Measurements from ENCODE around the gene WDFY2. TPM values are rescaled to one million over a fixed set of nuclear protein-coding genes. Genes with fewer than 3 reads are reported as not detected.

The WDFY2 gene
- total RNA-seq, 4 donors from 2014 or later = 17.6 to 36.4 (median 22.0) TPM

DNA sequence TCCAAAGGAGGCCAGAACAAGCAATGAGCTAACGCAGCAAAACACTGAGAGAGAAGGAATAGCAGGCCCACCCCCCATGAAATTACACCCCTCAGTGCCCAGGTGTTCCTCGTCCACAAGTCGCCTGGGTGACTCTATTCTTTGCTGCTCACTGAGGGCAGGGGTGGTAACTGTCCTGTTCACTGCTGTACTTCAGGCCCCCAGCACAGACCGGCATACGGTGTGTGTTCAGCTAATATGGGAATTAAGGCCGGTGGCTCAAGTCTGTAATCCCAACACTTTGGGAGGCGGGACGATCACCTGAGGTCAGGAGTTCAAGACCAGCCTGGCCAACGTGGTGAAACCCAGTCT is 187.8 kb downstream of the WDFY2 start:
- TF ChIP-seq, protein P1, sequence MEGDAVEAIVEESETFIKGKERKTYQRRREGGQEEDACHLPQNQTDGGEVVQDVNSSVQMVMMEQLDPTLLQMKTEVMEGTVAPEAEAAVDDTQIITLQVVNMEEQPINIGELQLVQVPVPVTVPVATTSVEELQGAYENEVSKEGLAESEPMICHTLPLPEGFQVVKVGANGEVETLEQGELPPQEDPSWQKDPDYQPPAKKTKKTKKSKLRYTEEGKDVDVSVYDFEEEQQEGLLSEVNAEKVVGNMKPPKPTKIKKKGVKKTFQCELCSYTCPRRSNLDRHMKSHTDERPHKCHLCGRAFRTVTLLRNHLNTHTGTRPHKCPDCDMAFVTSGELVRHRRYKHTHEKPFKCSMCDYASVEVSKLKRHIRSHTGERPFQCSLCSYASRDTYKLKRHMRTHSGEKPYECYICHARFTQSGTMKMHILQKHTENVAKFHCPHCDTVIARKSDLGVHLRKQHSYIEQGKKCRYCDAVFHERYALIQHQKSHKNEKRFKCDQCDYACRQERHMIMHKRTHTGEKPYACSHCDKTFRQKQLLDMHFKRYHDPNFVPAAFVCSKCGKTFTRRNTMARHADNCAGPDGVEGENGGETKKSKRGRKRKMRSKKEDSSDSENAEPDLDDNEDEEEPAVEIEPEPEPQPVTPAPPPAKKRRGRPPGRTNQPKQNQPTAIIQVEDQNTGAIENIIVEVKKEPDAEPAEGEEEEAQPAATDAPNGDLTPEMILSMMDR (IDR thresholded peaks at IDR 0.05; ENCODE audit: low read depth) = no peak

DNA sequence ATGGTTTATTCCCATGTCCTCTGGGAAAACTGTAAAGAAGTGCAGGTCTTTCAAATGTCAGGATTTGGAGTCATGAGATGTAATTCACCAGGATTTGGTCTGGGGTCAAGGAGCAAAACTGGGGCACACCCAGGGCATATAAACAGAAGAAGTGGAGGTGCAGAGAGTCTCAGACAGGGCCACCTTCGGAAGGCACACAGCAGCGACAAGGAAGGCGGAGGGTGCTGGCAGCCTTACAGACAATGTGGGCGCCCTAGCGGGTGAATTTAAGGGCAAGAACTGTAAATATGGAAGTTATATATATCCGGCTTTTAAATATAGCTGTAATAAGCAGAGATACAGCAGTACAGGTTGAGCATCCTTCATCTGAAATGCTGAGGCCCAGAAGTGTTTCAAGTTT is 188.5 kb downstream of the WDFY2 start:
- TF ChIP-seq, protein P1 (IDR thresholded peaks at IDR 0.05; ENCODE audit: low read depth) = no peak

DNA sequence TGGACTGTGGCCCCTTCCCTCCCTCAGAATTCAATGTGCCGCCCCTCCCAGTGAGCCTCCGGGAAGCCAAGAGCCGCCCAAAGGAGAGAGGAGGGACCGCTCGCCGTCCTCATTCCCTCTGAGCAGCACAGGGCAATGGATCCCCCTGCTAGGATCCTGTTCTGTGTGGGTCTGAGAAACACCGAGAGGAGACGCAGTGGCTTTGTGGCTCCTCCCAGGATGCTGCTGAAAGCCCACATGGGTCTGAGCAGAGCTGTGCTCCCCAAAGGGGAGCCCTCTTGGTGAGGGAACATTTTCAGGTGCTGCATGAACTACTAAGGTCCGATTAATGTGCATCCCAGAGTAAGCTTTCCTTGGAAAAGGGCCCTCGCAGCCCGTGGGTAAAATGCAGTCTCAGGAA is 189.3 kb downstream of the WDFY2 start:
- TF ChIP-seq, protein P1 (IDR thresholded peaks at IDR 0.05; ENCODE audit: low read depth) = no peak

DNA sequence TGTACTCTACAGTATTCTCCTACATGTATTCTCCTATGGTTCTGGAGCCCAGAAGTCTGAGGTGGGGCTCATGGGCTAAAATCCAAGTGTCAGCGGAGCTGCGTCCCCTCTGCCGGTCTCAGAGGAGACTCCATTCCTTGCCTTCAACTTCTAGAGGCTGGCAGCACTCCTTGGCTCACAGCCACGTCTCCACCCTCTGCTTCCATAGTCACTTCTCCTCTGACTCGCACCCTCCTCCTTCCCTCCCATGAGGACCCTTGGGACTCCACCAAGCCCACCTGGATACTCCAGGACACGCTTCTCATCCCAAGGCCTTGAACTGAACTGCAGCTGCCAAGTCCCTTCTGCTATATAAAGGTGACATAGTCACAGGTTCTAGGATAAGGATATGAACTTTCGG is 191.9 kb downstream of the WDFY2 start:
- TF ChIP-seq, protein P1 (IDR thresholded peaks at IDR 0.05; ENCODE audit: low read depth) = no peak

DNA sequence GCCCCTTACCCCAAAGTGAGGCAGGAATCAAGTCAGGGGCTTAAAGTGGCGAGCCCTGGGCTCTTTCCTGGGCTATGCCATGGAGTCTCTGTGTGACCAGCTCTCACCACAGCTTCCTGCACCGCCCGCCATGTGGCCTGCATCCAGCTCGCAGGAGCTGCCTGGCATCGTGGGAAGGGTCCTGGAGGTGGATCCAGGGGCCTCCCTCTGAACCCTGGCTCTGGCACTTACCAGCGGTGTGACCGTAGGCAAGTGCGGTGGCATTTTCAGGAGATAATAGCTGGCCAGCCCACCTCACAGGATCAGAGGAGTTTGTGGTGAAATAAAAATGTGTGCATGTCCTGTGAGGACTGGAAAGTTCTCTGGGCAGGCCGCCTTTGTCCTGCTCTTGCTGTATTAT is 193.7 kb downstream of the WDFY2 start:
- TF ChIP-seq, protein P1 (IDR thresholded peaks at IDR 0.05; ENCODE audit: low read depth) = no peak

DNA sequence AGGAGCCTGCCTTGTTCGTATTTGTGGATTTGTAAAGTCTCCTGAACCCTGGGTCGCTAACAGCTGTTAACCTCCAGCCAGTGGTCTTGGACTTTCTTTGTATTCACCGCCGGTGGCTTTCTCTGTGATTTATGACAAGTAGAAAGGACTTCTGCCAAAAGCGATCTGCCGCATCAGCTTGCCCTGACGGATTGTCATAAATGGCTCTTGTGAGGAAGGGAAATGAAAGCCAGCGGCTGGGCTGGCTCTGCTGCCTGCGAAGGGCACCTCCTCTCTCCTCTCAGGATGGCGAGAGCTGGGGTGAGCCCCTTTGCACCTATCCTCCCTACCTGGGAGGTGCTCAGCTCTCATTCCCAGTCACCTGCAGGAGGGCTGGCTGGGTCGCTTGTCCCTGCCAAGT is 194.1 kb downstream of the WDFY2 start:
- TF ChIP-seq, protein P1 (IDR thresholded peaks at IDR 0.05; ENCODE audit: low read depth) = no peak

DNA sequence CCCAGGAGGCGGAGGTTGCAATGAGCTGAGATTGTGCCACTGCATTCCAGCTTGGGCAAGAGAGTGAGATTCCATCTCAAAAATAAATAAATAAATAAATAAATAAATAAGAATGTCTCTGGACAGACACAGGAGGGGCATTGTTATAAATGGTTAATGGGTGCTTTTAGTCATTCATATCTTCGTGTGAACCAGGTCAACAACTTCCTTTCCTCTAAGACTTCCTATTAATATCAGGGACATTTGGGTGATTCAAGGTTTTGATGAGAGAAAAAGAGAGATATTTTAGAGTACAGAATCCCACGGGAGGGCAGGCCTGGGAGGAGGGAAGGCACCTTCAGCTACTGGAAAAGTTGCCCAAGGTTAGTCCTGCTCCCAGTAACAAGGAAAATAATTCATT is 195.8 kb downstream of the WDFY2 start:
- TF ChIP-seq, protein P1 (IDR thresholded peaks at IDR 0.05; ENCODE audit: low read depth) = no peak

Data from subcutaneous adipose tissue (tissue), 4 donors.